Naive B cell (primary cell): ENCODE measurements around the gene CACYBP. TPM values are rescaled to one million over a fixed set of nuclear protein-coding genes. Genes with fewer than 3 reads are reported as not detected.

ENCODE experiments used
- ATAC-seq, 2 donors: fragments of 150-1000 bp; cut with Tn5 transposase; 2 replicates each; pipeline ENCODE4 v1.10.0; 2021; ENCODE audit warnings: low read depth in 2 of 2, mild to moderate bottlenecking in 2 of 2, moderate library complexity in 2 of 2
- DNase-seq: peaks from one replicate; pipeline ENCODE4 v3.0.0; 2022
- H3K27ac Mint-ChIP-seq, 6 donors: one replicate each; pipeline ENCODE4 v1.8.0; 2020 to 2022; ENCODE audit warnings: mild to moderate bottlenecking in 6 of 6, mixed read lengths in 6 of 6, moderate library complexity in 5 of 6, inconsistent platforms in 2 of 6
- H3K27me3 Mint-ChIP-seq, 3 donors: one replicate each; pipeline ENCODE4 v1.8.0; 2021 to 2022; ENCODE audit warnings: mixed read lengths in 3 of 3, mild to moderate bottlenecking in 1 of 3
- H3K36me3 Mint-ChIP-seq, 2 donors: one replicate each; pipeline ENCODE4 v1.8.0; 2020 to 2022; ENCODE audit warnings: mixed read lengths in 2 of 2, inconsistent platforms in 1 of 2, mild to moderate bottlenecking in 1 of 2
- H3K4me1 Mint-ChIP-seq, 3 donors: one replicate each; pipeline ENCODE4 v1.8.0; 2020 to 2022; ENCODE audit warnings: mixed read lengths in 3 of 3, inconsistent platforms in 1 of 3, mild to moderate bottlenecking in 1 of 3, moderate library complexity in 1 of 3
- H3K4me3 Mint-ChIP-seq, 8 donors: one replicate each; pipeline ENCODE4 v1.8.0; 2020 to 2022; ENCODE audit warnings: mild to moderate bottlenecking in 8 of 8, mixed read lengths in 8 of 8, moderate library complexity in 8 of 8, inconsistent platforms in 2 of 8
- H3K9me3 Mint-ChIP-seq, 7 donors: one replicate each; pipeline ENCODE4 v1.8.0; 2020 to 2022; ENCODE audit warnings: mixed read lengths in 7 of 7, mild to moderate bottlenecking in 5 of 7, inconsistent platforms in 2 of 7, moderate library complexity in 1 of 7
- polyA plus RNA-seq, 6 donors: library from polyadenylated mRNA; unstranded; fragments of 300-500 nt; fragmentation: Illumina TruSeq; gene quantifications; one replicate each; pipeline ENCODE4 v1.2.3, GENCODE V29; 2021; ENCODE audit warnings: low read depth in 6 of 6

The CACYBP gene
- polyA plus RNA-seq, 6 donors from 2014 or later = 107 to 148 (median 140) TPM

- Mint-ChIP-seq H3K9me3 (no peaks in the 10 kb centered on the region), H3K4me1 (peaks cover 35 to 61% (median 46%) of the 10 kb centered on the region in 3 donors), H3K4me3 (peak overlapping the region in 3 of 8 donors; percentile 21 to 46 (median 31)), H3K36me3 (peaks cover 0 to under 1% of the 10 kb centered on the region in 2 donors), H3K27ac (peak overlapping the region; percentile 17 to 83 (median 70)), H3K27me3 (no peaks in the 10 kb centered on the region)
- DNase-seq = no peak
- ATAC-seq = no peak
Observed at GRCh38 chr1:174964972-174965361, 34.8 kb upstream of the CACYBP start.

- Mint-ChIP-seq H3K27me3 (no peaks in the 10 kb centered on the region), H3K4me1 (peaks cover 35 to 61% (median 46%) of the 10 kb centered on the region in 3 donors), H3K36me3 (no peaks in the 10 kb centered on the region), H3K27ac (peak overlapping the region in 4 of 6 donors; percentile 17 to 83 (median 65)), H3K9me3 (no peaks in the 10 kb centered on the region), H3K4me3 (peak overlapping the region in 4 of 8 donors; percentile 31 to 65 (median 52))
- DNase-seq = no peak
- no peak for ATAC-seq
Observed at GRCh38 chr1:174965362-174966007, 34.3 kb upstream of the CACYBP start.

GRCh38 chr1:174966008-174966572 is 33.7 kb upstream of the CACYBP start:
- H3K36me3 Mint-ChIP-seq = no peaks in the 10 kb centered on the region
- no peaks in the 10 kb centered on the region for H3K9me3 Mint-ChIP-seq
- H3K27ac Mint-ChIP-seq = peak overlapping the region in 5 of 6 donors; percentile 62 to 86 (median 69)
- no peaks in the 10 kb centered on the region for H3K27me3 Mint-ChIP-seq
- H3K4me3 Mint-ChIP-seq = peak overlapping the region in 5 of 8 donors; percentile 2 to 65 (median 39)
- DNase-seq (no peak), ATAC-seq (no peak)
- H3K4me1 Mint-ChIP-seq = peaks cover 35 to 61% (median 46%) of the 10 kb centered on the region in 3 donors

GRCh38 chr1:174967845-174968705 is 31.7 kb upstream of the CACYBP start:
- H3K27me3 Mint-ChIP-seq = no peaks in the 10 kb centered on the region
- H3K4me1 Mint-ChIP-seq = peaks cover 35 to 70% (median 51%) of the 10 kb centered on the region in 3 donors
- DNase-seq = no peak
- peak; percentile 42 to 51 for ATAC-seq
- H3K9me3 Mint-ChIP-seq = no peaks in the 10 kb centered on the region
- H3K36me3 Mint-ChIP-seq = peaks cover 0 to 3% of the 10 kb centered on the region in 2 donors
- H3K27ac Mint-ChIP-seq = peak overlapping the region; percentile 54 to 88 (median 78)
- H3K4me3 Mint-ChIP-seq = peak overlapping the region in 7 of 8 donors; percentile 41 to 78 (median 57)

- Mint-ChIP-seq H3K9me3 (no peaks in the 10 kb centered on the region), H3K4me1 (peaks cover 38 to 64% (median 44%) of the 10 kb centered on the region in 3 donors)
Observed at GRCh38 chr1:174968750-174969244, 30.9 kb upstream of the CACYBP start.

GRCh38 chr1:174969977-174970376 is 29.8 kb upstream of the CACYBP start:
- Mint-ChIP-seq H3K4me3 (no peak overlapping the region), H3K4me1 (peaks cover 29 to 53% (median 33%) of the 10 kb centered on the region in 3 donors)

More at GRCh38 chr1:174968750-174969244, 30.9 kb upstream of the CACYBP start:
- DNase-seq (no peak), ATAC-seq (peak; percentile 67)
- H3K36me3 Mint-ChIP-seq = peaks cover 3 to 5% of the 10 kb centered on the region in 2 donors
- no peaks in the 10 kb centered on the region for H3K27me3 Mint-ChIP-seq
- H3K27ac Mint-ChIP-seq = peak overlapping the region; percentile 30 to 88 (median 77)
- H3K4me3 Mint-ChIP-seq = peak overlapping the region; percentile 41 to 84 (median 60)

GRCh38 chr1:174971466-174971865 is 28.3 kb upstream of the CACYBP start:
- no peak for ATAC-seq
- H3K36me3 Mint-ChIP-seq = peaks cover 17 to 30% of the 10 kb centered on the region in 2 donors
- no peaks in the 10 kb centered on the region for H3K9me3 Mint-ChIP-seq

More at GRCh38 chr1:174969977-174970376, 29.8 kb upstream of the CACYBP start:
- no peak for DNase-seq
- H3K36me3 Mint-ChIP-seq = peaks cover 9 to 17% of the 10 kb centered on the region in 2 donors
- no peak for ATAC-seq
- peak overlapping the region in 3 of 6 donors; percentile 12 to 77 (median 66) for H3K27ac Mint-ChIP-seq
- H3K27me3 Mint-ChIP-seq = no peaks in the 10 kb centered on the region
- no peaks in the 10 kb centered on the region for H3K9me3 Mint-ChIP-seq

GRCh38 chr1:174971902-174972301 is 27.8 kb upstream of the CACYBP start:
- ATAC-seq (no peak), DNase-seq (no peak)
- Mint-ChIP-seq H3K36me3 (peaks cover 17 to 30% of the 10 kb centered on the region in 2 donors), H3K27me3 (no peaks in the 10 kb centered on the region), H3K27ac (peak overlapping the region in 4 of 6 donors; percentile 18 to 87 (median 46)), H3K9me3 (no peaks in the 10 kb centered on the region), H3K4me3 (no peak overlapping the region), H3K4me1 (peaks cover 17 to 38% (median 19%) of the 10 kb centered on the region in 3 donors)

More at GRCh38 chr1:174971466-174971865, 28.3 kb upstream of the CACYBP start:
- H3K4me3 Mint-ChIP-seq = no peak overlapping the region
- H3K27me3 Mint-ChIP-seq = no peaks in the 10 kb centered on the region
- H3K4me1 Mint-ChIP-seq = peaks cover 19 to 40% (median 21%) of the 10 kb centered on the region in 3 donors
- peak overlapping the region in 4 of 6 donors; percentile 30 to 87 (median 44) for H3K27ac Mint-ChIP-seq
- no peak for DNase-seq

GRCh38 chr1:174974711-174975119 is 25.0 kb upstream of the CACYBP start:
- H3K4me1 Mint-ChIP-seq = peaks cover 3 to 11% (median 5%) of the 10 kb centered on the region in 3 donors
- ATAC-seq (no peak), DNase-seq (no peak)
- H3K9me3 Mint-ChIP-seq = no peaks in the 10 kb centered on the region
- peak overlapping the region in 1 of 6 donors; percentile 68 for H3K27ac Mint-ChIP-seq
- no peaks in the 10 kb centered on the region for H3K27me3 Mint-ChIP-seq
- H3K36me3 Mint-ChIP-seq = peaks cover 17 to 30% of the 10 kb centered on the region in 2 donors
- H3K4me3 Mint-ChIP-seq = no peak overlapping the region

GRCh38 chr1:174975764-174976163 is 24.0 kb upstream of the CACYBP start:
- H3K27ac Mint-ChIP-seq = peak overlapping the region in 1 of 6 donors; percentile 8
- H3K36me3 Mint-ChIP-seq = peaks cover 23 to 38% of the 10 kb centered on the region in 2 donors
- DNase-seq (no peak), ATAC-seq (no peak)
- no peaks in the 10 kb centered on the region for H3K27me3 Mint-ChIP-seq
- peaks cover 5 to 10% (median 7%) of the 10 kb centered on the region in 3 donors for H3K4me1 Mint-ChIP-seq
- no peaks in the 10 kb centered on the region for H3K9me3 Mint-ChIP-seq
- no peak overlapping the region for H3K4me3 Mint-ChIP-seq

GRCh38 chr1:174976436-174977108 is 23.2 kb upstream of the CACYBP start:
- Mint-ChIP-seq H3K4me1 (peaks cover under 1 to 7% (median 7%) of the 10 kb centered on the region in 3 donors), H3K4me3 (no peak overlapping the region), H3K27ac (peak overlapping the region in 2 of 6 donors; percentile 5 to 13), H3K9me3 (no peaks in the 10 kb centered on the region), H3K36me3 (peaks cover 23 to 38% of the 10 kb centered on the region in 2 donors), H3K27me3 (no peaks in the 10 kb centered on the region)
- ATAC-seq (no peak), DNase-seq (no peak)

- no peak overlapping the region for H3K27ac Mint-ChIP-seq
- ATAC-seq = no peak
- peaks cover 0 to 7% (median 2%) of the 10 kb centered on the region in 3 donors for H3K4me1 Mint-ChIP-seq
- H3K9me3 Mint-ChIP-seq = peaks cover 0 to 2% (median 0%) of the 10 kb centered on the region in 7 donors
- H3K4me3 Mint-ChIP-seq = no peak overlapping the region
- H3K27me3 Mint-ChIP-seq = no peaks in the 10 kb centered on the region
- peak; percentile 43 for DNase-seq
- H3K36me3 Mint-ChIP-seq = peaks cover 8 to 32% of the 10 kb centered on the region in 2 donors
Observed at GRCh38 chr1:174982971-174983689, 16.6 kb upstream of the CACYBP start.
